CD4-positive, alpha-beta T cell (primary cell): Measurements from ENCODE around the gene GRAP. TPM values are rescaled to one million over a fixed set of nuclear protein-coding genes. Genes with fewer than 3 reads are reported as not detected.

ENCODE experiments used
- ATAC-seq: fragments of 200-7000 bp; cut with Tn5 transposase; one replicate; pipeline ENCODE4 v1.10.0; 2022; ENCODE audit warnings: mild to moderate bottlenecking; ENCODE audit not compliant: poor library complexity
- CTCF ChIA-PET: fragments of 350-600 bp; sonication (Branson Sonifier 250); formaldehyde crosslinking; loops from one replicate; lab custom pipeline; 2021; ENCODE audit warnings: antibody characterized with exemption, inconsistent platforms; lab: Charles Lee
- POLR2A ChIA-PET: fragments of 350-600 bp; sonication (Branson Sonifier 250); formaldehyde crosslinking; loops from one replicate; lab custom pipeline; 2021; ENCODE audit warnings: antibody characterized with exemption, inconsistent platforms; lab: Charles Lee
- DNase-seq, 14 experiments: peaks; one replicate each; pipeline ENCODE4 v3.0.0-alpha.2; 2013 to 2020; ENCODE audit warnings: mixed read lengths in 2 of 14
- H3K27ac ChIP-seq, 2 donors: one replicate each; pipeline versions ENCODE4 v1.5.1 to v1.7.0; 2013; ENCODE audit warnings: low read length in 2 of 2, low read depth in 1 of 2, mild to moderate bottlenecking in 1 of 2
- H3K27me3 ChIP-seq, 2 experiments: 1 replicate in 1 of 2; 2 replicates in 1 of 2; pipeline versions ENCODE4 v1.6.1 to v1.7.0; 2013; ENCODE audit warnings: low read length in 2 of 2, control low read depth in 1 of 2, mild to moderate bottlenecking in 1 of 2, moderate library complexity in 1 of 2; ENCODE audit not compliant: insufficient read depth in 2 of 2, control insufficient read depth in 1 of 2
- H3K36me3 ChIP-seq: one replicate; pipeline ENCODE4 v1.6.1; 2013; ENCODE audit warnings: low read length, control low read depth; ENCODE audit not compliant: insufficient read depth
- H3K4me1 ChIP-seq: one replicate; pipeline ENCODE4 v1.6.1; 2013; ENCODE audit warnings: low read length, control low read depth; ENCODE audit not compliant: insufficient read depth
- H3K4me3 ChIP-seq: one replicate; pipeline ENCODE4 v1.5.1; 2013; ENCODE audit warnings: mild to moderate bottlenecking, low read length, moderate library complexity
- H3K9me3 ChIP-seq, 2 experiments: 1 replicate in 1 of 2; 2 replicates in 1 of 2; pipeline versions ENCODE4 v1.6.1 to v1.7.0; 2013; ENCODE audit warnings: low read length in 2 of 2, mild to moderate bottlenecking in 2 of 2, control low read depth in 1 of 2, moderate library complexity in 1 of 2; ENCODE audit not compliant: control insufficient read depth in 1 of 2, insufficient read depth in 1 of 2
- H3K27ac Mint-ChIP-seq: one replicate; pipeline ENCODE4 v1.8.0; 2020; ENCODE audit warnings: mixed read lengths
- H3K27me3 Mint-ChIP-seq: one replicate; pipeline ENCODE4 v1.8.0; 2021; ENCODE audit warnings: mixed read lengths
- H3K36me3 Mint-ChIP-seq: one replicate; pipeline ENCODE4 v1.8.0; 2021; ENCODE audit warnings: low read depth, mixed read lengths
- H3K4me1 Mint-ChIP-seq: one replicate; pipeline ENCODE4 v1.8.0; 2021; ENCODE audit warnings: low read depth, mixed read lengths
- H3K4me3 Mint-ChIP-seq: one replicate; pipeline ENCODE4 v1.8.0; 2020; ENCODE audit warnings: mild to moderate bottlenecking, mixed read lengths
- H3K9me3 Mint-ChIP-seq: one replicate; pipeline ENCODE4 v1.8.0; 2020; ENCODE audit warnings: mixed read lengths
- CTCF ChIP-seq: fragments of 200-600 bp; IDR thresholded peaks from one replicate; pipeline ENCODE4 v1.8.0; 2022; ENCODE audit warnings: antibody characterized with exemption, mild to moderate bottlenecking
- intact Hi-C, 2 experiments: fragments of 100-400 bp; cut with DNase I in 1 of 2; cut with micrococcal nuclease in 1 of 2; formaldehyde crosslinking; loops; one replicate each; pipeline versions ENCODE4 v1.15.1 to v1.9.0; 2023 to 2025; cut with DNase I, micrococcal nuclease
- total RNA-seq, 174 experiments: library from RNA in 2 of 174; stranded (reverse) in 2 of 174; gene quantifications; one replicate each; pipeline ENCODE4 v1.2.3 and lab custom pipeline; 2021 to 2026

The GRAP gene
- total RNA-seq, 2 experiments from 2014 or later = 20.1 to 20.4 TPM

- TF ChIP-seq CTCF = no peak
- no peaks in the 10 kb centered on the region for H3K36me3 ChIP-seq
- no peaks in the 10 kb centered on the region for H3K27me3 ChIP-seq
- no peaks in the 10 kb centered on the region for H3K9me3 ChIP-seq
- Mint-ChIP-seq H3K36me3 (peaks cover 4% of the 10 kb centered on the region), H3K9me3 (no peaks in the 10 kb centered on the region), H3K4me3 (no peak overlapping the region), H3K27me3 (no peaks in the 10 kb centered on the region), H3K4me1 (peaks cover 15% of the 10 kb centered on the region), H3K27ac (no peak overlapping the region)
- no peak overlapping the region for H3K27ac ChIP-seq
- peaks cover 10% of the 10 kb centered on the region for H3K4me1 ChIP-seq
- DNase-seq (no peak), ATAC-seq (no peak)
- ChIA-PET POLR2A (no interaction called here), CTCF (no interaction called here)
- H3K4me3 ChIP-seq = no peak overlapping the region
- intact Hi-C loops = loop anchor here in 1 of 2 experiments (10.0 kb wide), 1 partner anchor 189 kb away; no protein-coding TSS in a partner anchor
These were observed 32.7 kb downstream of the GRAP start for GRCh38 chr17:19013806-19014627.

- intact Hi-C loops = loop anchor here in 1 of 2 experiments (10.0 kb wide), 1 partner anchor 188 kb away; no protein-coding TSS in a partner anchor
- peaks cover 8% of the 10 kb centered on the region for H3K4me1 ChIP-seq
- no peaks in the 10 kb centered on the region for H3K36me3 ChIP-seq
- no peaks in the 10 kb centered on the region for H3K27me3 ChIP-seq
- ChIA-PET POLR2A (no interaction called here), CTCF (no interaction called here)
- no peak overlapping the region for H3K27ac ChIP-seq
- Mint-ChIP-seq H3K27ac (no peak overlapping the region), H3K4me1 (peaks cover 10% of the 10 kb centered on the region), H3K4me3 (no peak overlapping the region), H3K27me3 (no peaks in the 10 kb centered on the region), H3K36me3 (no peaks in the 10 kb centered on the region), H3K9me3 (no peaks in the 10 kb centered on the region)
- H3K9me3 ChIP-seq = no peaks in the 10 kb centered on the region
- no peak for DNase-seq
- no peak for ATAC-seq
- no peak overlapping the region for H3K4me3 ChIP-seq
- no peak for TF ChIP-seq CTCF
These were observed 33.5 kb downstream of the GRAP start for GRCh38 chr17:19013226-19013625.

GRCh38 chr17:19012171-19013080 is 34.3 kb downstream of the GRAP start:
- H3K27me3 Mint-ChIP-seq = no peaks in the 10 kb centered on the region
- Histone ChIP-seq H3K4me1 (peaks cover under 1% of the 10 kb centered on the region), H3K36me3 (no peaks in the 10 kb centered on the region), H3K9me3 (no peaks in the 10 kb centered on the region), H3K27me3 (no peaks in the 10 kb centered on the region), H3K4me3 (no peak overlapping the region), H3K27ac (no peak overlapping the region)
- DNase-seq (no peak), ATAC-seq (no peak)
- TF ChIP-seq CTCF = no peak
- CTCF ChIA-PET = no interaction called here
- H3K27ac Mint-ChIP-seq = no peak overlapping the region
- H3K9me3 Mint-ChIP-seq = no peaks in the 10 kb centered on the region
- intact Hi-C loops = loop anchor here in 1 of 2 experiments (10.0 kb wide), 1 partner anchor 188 kb away; no protein-coding TSS in a partner anchor
- POLR2A ChIA-PET = interaction anchor here (1.1 kb wide), 1 partner anchor 11 kb away, joined by 3 read pairs; no protein-coding TSS in a partner anchor
- peaks cover 10% of the 10 kb centered on the region for H3K4me1 Mint-ChIP-seq
- no peak overlapping the region for H3K4me3 Mint-ChIP-seq
- no peaks in the 10 kb centered on the region for H3K36me3 Mint-ChIP-seq
